A549 (cell line): ENCODE measurements around the gene C2CD5.

ENCODE experiments used
- MAZ ChIP-seq: fragments of 150-350 bp; IDR thresholded peaks from 2 replicates; pipeline ENCODE4 v1.6.1; 2014; ENCODE audit warnings: antibody characterized with exemption, low read depth, low read length, borderline replicate concordance
- PBX3 ChIP-seq: IDR thresholded peaks from 2 replicates; pipeline ENCODE4 v1.6.1; 2012
- TF ChIP-seq, protein P1 (sequence below): fragments of 150-350 bp; IDR thresholded peaks from 2 replicates; pipeline ENCODE4 v1.6.1; 2014; ENCODE audit warnings: low read depth, mild to moderate bottlenecking, low read length
- TF ChIP-seq, protein P2 (sequence below): fragments of >200 bp; sonication (Bioruptor Twin); formaldehyde crosslinking; IDR thresholded peaks from 3 replicates; pipeline ENCODE4 v1.5.1; 2016

DNA sequence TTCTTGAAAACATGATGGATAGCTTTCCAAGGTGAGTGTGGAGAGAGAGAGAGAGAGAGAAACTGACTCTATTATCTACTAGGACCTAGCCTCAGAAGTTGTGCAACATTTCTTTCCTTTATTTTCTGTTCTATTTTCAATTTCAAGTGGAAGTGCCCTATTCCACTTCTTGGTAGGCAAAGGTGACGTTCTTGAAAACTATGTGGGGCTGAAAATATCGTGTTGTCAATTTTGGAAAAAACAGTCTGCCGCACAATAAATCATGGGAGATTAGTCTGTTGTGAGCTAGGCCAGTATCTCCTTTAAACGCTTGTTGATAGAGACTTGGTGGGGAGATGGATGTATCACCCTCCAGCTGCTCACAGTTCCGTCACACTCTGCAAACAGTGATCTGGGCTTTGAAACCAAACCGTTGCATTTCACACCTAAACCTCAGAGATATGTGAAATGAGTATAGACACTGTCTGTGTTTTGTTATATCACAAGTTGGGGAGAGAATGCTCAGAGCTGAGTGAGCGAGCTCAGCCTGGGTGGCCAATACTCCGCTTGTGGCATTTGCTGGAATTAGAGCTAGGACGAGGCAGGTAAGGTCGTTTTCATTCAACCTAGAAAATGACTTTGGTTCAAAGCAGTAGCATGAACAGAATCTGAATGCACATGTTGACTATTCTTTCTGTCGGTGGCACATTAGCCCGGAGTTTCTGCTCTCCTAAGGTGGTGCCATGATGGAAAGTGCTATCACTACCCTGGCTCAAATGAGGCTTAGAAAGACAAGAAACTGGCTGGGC is 134.8 kb downstream of the C2CD5 start:
- TF ChIP-seq, protein P1, sequence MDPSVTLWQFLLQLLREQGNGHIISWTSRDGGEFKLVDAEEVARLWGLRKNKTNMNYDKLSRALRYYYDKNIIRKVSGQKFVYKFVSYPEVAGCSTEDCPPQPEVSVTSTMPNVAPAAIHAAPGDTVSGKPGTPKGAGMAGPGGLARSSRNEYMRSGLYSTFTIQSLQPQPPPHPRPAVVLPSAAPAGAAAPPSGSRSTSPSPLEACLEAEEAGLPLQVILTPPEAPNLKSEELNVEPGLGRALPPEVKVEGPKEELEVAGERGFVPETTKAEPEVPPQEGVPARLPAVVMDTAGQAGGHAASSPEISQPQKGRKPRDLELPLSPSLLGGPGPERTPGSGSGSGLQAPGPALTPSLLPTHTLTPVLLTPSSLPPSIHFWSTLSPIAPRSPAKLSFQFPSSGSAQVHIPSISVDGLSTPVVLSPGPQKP: no peak
- TF ChIP-seq PBX3 (no peak), MAZ (no peak)
- TF ChIP-seq, protein P2, sequence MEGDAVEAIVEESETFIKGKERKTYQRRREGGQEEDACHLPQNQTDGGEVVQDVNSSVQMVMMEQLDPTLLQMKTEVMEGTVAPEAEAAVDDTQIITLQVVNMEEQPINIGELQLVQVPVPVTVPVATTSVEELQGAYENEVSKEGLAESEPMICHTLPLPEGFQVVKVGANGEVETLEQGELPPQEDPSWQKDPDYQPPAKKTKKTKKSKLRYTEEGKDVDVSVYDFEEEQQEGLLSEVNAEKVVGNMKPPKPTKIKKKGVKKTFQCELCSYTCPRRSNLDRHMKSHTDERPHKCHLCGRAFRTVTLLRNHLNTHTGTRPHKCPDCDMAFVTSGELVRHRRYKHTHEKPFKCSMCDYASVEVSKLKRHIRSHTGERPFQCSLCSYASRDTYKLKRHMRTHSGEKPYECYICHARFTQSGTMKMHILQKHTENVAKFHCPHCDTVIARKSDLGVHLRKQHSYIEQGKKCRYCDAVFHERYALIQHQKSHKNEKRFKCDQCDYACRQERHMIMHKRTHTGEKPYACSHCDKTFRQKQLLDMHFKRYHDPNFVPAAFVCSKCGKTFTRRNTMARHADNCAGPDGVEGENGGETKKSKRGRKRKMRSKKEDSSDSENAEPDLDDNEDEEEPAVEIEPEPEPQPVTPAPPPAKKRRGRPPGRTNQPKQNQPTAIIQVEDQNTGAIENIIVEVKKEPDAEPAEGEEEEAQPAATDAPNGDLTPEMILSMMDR: no peak
